Small intestine (tissue), 4 donors: ENCODE measurements around the gene SPDYE16. TPM values are rescaled to one million over a fixed set of nuclear protein-coding genes. Genes with fewer than 3 reads are reported as not detected.

Source experiments
- polyA plus RNA-seq, 4 donors: library from polyadenylated mRNA; stranded (reverse) in 3 of 4; unstranded in 1 of 4; fragments of 200-250 nt in 3 of 4; fragments of 120-200 nt in 1 of 4; gene quantifications; one replicate each; pipeline versions ENCODE4 v1.2.1 to v1.2.3, GENCODE V29; 2013
- donor health status: healthy with polysubstance abuse.
- donor health status: Bipolar disorder and iron deficiency.
- donor health status: healthy.

The SPDYE16 gene
- polyA plus RNA-seq, 4 donors = 0.10 to 0.97 TPM; not detected in 2

Other genes with a start within 250 kb of the SPDYE16 start
- 100 to 1,000 TPM in 2 of 4 donors, 10 to 100 TPM in 2; 68.3 to 253 (median 111) TPM for gene HSPB1, start 240.6 kb downstream of the SPDYE16 start, polyA plus RNA-seq
- 10 to 100 TPM; 47.4 to 80.1 (median 54.5) TPM for gene YWHAG, start 184.3 kb downstream of the SPDYE16 start, polyA plus RNA-seq
- under 1 TPM in 2 of 4 donors, not detected in 2; 0.58 to 0.72 TPM for gene SSC4D, start 133.6 kb downstream of the SPDYE16 start, polyA plus RNA-seq
- 1 to 10 TPM; 1.4 to 3.7 (median 3.3) TPM for gene ZP3, start 118.3 kb downstream of the SPDYE16 start, polyA plus RNA-seq
- gene DTX2, start 81.6 kb downstream of the SPDYE16 start, polyA plus RNA-seq = 10 to 100 TPM; 16.0 to 41.2 (median 30.9) TPM
- gene UPK3B, start 32.7 kb downstream of the SPDYE16 start, polyA plus RNA-seq = 1 to 10 TPM in 1 of 4 donors, under 1 TPM in 2, not detected in 1; 0.18 to 2.2 (median 0.34) TPM
- 10 to 100 TPM in 3 of 4 donors, 1 to 10 TPM in 1; 8.9 to 17.2 (median 14.2) TPM for gene POMZP3, start 84.0 kb upstream of the SPDYE16 start, polyA plus RNA-seq